GM18858 (cell line): ENCODE measurements around the gene CEP250.
"Not testable (repeated sequence)": the region's sequence is repeated elsewhere in the genome, so short reads cannot be mapped to it uniquely, and the experiment has no call there.

Source experiments
- ATAC-seq: cut with Tn5 transposase; IDR thresholded peaks from one replicate; pipeline ENCODE4 v1.9.1; 2021; ENCODE audit not compliant: unreplicated experiment

The CEP250 gene

DNA sequence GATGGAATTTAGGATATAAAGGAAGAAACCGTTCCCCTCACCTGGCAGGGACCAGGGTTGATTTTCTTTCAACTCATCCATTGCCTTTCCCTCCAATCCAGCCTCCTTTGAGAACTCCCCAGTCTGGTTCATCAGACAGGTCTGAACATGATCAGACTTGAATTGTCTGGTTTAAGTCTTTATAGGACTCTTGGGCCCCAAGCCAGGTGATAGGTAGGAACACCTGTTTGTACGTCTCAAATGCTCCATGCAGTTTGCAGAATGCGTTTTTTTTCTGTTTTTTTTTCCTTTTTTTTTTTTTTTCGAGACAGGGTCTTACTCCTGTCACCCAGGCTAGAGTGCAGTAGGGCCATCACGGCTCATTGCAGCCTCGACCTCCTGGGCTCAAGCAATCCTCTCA is 4.1 kb upstream of the CEP250 start:
- ATAC-seq = no peak

DNA sequence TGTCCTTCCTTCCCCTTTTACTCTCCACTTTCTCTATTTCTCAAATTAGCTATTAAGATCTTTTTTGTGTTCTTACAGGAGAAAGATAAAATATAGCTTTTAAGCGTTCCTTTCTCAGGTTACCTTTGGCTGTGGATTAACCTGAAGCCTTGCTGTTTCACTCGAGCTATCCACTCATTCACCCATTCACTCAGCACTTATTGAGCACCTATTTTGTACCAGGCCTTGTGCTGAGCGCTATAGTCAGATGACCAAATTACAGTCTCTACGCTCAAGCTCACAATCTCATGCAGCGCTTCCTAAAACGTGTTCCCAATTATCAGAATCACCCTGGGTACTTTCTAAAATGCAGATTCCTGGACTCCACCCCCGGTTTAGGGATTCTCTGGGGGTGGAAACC is 1.8 kb upstream of the CEP250 start:
- no peak for ATAC-seq

DNA sequence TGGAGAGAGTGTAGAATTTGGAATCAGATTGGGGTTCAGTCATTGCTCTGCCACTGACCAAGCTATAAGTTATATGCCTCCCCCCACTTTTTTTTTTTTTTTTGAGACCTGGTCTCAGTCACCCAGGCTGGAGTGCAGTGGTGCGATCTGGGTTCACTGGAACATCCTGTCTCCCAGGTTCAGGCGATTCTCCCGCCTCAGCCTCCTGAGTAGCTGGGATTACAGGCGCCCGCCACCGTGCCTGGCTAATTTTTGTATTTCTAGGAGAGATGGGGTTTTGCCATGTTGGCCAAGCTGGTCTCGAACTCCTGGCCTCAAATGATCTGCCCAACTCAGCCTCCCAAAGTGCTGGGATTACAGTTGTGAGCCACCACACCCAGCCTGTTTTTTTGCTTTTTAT is 1.3 kb downstream of the CEP250 start:
- not testable (repeated sequence) for ATAC-seq

DNA sequence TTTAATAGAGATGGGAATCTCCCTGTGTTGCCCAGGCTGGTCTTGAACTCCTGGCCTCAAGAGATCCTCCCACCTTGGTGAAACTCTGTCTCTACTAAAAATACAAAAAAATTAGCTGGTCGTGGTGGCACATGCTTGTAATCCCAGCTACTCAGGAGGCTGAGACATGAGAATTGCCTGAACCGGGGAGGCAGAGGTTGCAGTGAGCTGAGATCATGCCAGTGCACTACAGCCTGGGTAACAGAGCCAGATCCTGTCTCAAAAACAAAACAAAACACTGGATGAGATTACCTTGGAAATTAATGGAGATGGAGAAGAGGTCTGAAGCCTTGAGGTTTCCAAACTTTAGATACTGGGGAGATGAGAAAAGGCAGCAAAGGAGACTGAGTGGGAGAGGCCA is 2.1 kb downstream of the CEP250 start:
- ATAC-seq = not testable (repeated sequence)

DNA sequence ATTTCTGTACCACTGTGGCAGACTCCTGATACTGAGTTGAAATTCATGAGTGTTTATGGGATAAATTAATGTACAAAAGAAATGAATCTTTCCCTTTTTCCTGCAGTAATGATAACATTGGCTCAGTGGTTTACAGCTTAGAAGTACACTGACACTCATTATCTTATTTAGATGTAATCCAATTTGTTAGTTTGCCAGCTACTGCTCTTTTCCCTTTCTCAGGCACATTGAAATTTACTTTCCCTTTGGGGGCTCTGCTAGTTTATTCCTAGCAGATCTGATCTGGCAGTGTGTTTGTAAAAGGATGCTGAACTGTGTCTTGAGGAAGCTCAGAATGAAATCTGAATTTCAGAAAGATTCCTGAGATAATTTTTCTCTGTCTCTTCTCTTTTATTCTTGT is 3.0 kb downstream of the CEP250 start:
- no peak for ATAC-seq

DNA sequence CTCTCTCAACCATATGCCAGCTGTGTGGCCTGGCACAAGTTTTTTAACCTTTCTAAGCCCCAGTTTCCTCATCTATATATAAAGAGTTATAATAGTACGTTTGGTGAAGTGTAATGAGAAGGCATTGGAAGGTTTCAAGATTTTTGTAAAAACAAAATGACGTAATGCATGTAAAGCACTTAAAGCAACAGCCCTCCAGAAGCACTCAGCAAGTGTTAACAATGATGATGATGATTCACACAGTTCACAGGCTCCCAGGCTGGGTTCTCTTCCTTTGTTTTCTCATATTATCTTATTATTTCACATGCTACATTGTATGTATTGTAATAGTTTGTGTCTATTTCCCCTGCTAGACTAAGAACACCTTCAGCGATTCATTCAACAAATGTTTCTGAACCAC is 6.2 kb downstream of the CEP250 start:
- ATAC-seq = no peak

DNA sequence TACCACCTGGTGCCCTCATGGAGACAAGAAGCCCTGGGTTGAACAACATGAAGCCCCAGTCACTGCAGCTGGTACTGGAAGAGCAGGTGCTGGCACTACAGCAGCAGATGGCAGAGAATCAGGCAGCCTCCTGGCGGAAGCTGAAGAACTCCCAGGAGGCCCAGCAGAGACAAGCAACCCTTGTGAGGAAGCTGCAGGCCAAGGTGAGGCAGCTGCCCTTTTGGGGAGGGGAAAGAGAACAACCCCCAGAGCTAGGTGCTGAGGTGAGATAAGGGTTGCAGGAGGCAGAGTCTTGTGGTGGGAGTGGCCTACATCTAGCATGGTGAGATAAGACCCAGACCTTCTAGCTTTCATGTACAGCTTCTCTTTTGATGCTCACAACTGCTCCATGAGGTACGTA is 7.0 kb downstream of the CEP250 start:
- ATAC-seq = no peak

DNA sequence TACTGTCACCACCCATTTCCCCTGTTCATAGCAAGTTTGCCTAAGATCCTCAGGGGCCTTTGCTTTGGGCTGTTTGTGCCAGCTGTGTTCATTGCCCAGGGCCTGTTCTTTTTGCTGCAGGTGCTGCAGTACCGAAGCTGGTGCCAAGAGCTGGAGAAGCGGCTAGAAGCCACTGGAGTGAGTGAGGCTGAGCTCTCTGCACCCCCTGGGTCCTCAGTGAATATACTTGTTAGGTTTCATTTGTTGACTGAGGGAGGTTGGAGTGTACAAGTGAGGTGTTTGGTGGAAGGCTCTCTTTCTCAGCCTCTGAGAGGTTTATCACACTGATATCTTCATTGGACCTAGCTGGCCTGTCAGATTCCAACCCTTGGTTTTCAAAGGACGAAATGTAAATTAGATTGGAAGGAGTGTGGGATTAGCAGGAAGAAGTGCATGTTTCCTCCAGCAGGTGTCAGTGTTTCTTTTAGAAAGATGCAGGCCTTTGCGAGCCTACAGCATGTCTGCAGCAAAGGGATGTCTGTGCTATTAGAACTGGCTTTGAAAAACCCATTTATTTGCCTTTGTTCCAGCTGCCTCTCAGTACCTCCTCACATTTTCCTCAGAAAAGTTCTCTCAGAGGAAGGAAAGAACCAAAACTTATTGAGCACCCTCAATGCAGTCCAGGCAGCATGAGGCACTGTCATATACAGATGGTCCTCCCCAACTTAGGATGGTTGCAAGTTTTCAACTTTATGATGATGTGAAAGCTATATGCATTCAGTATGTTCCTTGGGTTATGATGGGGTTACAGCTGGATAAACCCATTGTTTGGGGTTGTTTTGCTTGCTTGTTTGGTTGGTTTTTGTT is 8.3 kb downstream of the CEP250 start:
- no peak for ATAC-seq

DNA sequence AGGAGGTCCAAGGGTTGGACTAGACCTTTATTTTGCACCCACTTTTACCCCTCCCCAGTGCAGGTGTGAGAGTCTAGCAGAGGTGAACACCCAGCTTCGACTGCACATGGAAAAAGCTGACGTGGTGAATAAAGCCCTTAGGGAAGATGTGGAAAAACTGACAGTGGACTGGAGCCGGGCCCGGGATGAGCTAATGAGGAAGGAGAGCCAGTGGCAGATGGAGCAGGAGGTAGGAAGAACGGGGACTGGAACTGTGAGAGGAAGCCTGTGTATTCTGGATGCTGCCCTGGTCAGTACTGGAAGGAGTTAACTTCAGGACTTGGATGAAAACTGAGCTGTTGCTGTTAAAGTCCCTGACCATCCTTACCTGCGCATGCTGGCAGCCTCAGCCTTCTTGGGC is 10.6 kb downstream of the CEP250 start:
- no peak for ATAC-seq

DNA sequence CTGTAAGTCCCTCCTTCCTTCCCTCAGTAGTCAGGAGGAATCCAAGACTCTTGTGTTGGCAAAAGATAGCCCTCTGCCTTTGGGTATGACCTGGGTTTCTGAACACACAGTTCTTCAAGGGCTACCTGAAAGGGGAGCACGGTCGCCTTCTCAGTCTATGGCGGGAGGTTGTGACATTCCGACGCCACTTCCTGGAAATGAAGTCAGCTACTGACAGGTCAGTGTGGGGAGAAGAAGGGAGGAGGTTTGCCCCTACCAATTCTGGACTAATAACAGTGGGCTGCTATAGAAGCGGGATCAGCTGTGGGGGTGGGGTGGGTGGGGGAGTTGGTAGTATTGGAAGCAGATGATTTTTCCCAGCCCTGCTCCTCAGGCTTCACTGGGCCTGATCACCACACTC is 11.5 kb downstream of the CEP250 start:
- no peak for ATAC-seq

DNA sequence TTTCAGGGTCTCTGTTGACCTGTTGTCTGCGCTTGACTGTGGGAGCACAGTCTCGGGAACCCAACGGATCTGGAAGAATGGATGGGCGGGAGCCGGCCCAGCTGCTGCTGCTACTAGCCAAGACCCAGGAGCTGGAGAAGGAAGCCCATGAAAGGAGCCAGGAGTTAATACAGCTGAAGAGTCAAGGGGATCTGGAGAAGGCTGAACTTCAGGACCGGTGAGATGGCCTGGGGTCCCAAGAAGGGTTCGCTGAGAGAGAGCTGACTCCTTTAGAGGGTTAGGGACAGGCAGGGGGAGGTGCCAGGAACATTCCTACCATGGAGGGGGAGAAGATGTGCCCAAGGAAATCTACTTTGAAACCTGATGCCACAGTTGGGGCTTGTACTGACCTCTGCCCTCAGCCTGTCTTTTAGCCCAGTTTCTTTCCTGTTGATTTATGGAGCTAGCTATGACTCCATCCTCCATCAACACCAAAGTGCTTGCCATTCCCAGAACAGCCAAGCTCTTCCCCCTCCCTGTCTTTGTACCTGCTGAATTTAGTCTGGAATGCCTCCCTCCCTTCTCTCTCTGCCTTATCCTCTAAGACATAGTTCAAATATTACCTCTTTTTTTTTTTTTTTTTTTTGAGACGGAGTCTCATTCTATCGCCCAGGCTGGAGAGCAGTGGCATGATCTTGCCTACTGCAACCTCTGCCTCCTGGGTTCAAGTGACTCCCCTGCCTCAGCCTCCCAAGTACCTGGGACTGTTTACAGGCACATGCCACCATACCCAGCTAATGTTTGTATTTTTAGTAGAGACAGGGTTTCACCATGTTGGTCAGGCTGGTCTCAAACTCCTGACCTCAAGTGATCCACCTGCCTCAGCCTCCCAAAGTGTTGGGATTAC is 12.2 kb downstream of the CEP250 start:
- ATAC-seq = no peak

DNA sequence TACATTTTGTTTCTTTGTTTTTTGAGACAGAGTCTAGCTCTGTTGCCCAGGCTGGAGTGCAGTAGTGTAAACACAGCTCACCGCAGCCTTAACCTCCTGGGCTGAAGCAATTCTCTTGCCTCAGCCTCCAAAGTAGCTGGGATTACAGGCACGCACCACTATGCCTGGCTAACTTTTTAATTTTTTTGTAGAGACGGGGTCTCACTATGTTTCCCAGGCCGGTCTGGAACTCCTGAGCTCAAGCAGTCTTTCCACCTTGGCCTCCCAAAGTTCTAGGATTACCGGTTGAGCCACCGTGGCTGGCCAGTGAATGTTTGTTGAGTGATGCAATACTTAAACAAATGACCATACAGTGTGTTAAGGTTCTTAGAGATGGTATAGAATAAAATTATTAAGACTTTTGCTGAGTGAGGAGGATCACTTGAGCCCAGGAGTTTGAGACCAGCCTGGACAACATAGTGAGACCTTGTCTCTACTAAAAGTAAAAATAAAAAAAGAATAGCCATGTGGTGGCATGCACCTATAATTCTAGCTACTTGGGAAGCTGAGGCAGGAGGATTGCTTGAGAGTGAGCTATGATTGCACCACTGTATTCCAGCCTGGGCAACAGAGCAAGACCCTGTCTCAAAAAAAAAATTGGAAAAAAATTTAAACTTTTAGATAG is 13.4 kb downstream of the CEP250 start:
- ATAC-seq = no peak

DNA sequence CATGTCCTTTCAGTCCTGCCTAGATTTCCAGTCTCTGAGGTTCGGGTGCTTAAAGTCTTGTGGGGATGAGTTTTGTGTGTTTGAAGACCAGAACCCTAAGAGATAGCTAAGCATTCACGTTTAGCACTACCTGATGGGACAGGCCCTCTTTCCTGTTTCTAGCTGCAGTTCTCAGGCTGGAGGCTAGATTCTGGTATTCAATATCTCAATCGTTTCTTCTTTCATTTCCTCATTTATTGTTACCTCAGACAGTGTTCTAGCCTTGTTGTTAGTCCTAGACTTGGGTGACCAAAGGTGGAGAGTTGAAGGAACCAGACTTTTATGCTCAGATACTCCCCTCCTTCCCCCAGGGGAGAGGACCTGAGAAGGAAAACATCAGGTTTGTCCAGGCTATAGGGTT is 16.8 kb downstream of the CEP250 start:
- no peak for ATAC-seq

DNA sequence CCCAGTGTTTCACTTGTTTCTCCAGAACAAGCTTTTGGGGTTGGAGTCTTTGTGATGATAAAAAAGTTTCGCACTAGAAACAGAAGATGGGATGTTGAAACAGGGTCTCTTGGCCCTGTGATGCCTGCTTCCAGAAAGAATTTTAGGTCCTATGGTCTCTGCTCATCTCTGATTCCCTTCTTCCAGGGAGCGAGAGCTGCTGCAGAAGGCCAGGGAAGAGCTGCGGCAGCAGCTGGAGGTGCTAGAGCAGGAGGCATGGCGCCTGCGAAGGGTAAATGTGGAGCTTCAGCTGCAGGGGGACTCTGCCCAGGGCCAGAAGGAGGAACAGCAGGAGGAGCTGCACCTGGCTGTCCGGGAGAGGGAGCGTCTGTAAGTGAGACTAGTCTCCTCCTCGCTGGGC is 18.3 kb downstream of the CEP250 start:
- ATAC-seq = no peak

DNA sequence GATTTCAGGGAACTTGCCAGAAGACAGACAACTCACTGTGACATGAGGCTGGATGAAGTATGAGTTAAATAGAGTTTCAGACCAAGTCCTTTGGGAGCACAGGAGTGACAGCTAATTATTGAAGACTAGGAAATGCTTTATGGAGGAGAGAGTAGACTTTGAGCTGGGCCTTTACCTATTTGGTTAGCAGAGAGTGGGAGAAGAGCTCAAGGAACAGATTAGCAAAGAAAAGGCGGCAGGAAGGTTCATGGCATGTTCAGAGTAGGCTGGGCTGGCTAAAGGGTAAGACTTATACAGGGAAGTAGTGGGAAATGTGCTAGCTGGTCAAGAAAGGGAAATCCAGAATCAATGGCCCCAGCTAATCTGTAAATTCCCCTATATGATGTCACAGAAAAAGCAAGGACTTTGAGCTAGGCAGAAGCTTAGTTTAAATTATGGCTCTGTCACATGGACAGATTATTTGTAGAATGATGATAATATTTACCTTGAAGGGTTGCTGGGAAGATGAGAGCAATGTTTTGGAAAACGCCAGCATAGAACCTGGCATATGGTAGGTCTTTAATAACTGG is 19.0 kb downstream of the CEP250 start:
- no peak for ATAC-seq

DNA sequence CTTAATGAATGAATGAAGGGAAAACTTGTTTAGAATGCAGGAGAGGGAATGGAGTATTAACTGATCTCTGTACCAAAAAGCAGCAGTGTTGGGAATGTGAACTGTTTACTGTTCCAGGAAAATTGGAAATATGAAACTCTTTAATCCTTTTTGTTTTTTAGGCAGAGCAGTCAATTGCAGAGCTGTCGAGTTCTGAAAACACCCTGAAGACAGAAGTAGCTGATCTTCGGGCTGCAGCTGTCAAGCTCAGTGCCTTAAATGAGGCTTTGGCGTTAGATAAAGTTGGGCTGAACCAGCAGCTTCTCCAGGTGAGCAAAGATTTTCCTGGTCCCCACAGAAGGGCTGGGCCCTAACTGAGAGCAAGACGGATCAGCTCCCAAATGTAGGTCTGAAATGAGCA is 20.9 kb downstream of the CEP250 start:
- no peak for ATAC-seq

DNA sequence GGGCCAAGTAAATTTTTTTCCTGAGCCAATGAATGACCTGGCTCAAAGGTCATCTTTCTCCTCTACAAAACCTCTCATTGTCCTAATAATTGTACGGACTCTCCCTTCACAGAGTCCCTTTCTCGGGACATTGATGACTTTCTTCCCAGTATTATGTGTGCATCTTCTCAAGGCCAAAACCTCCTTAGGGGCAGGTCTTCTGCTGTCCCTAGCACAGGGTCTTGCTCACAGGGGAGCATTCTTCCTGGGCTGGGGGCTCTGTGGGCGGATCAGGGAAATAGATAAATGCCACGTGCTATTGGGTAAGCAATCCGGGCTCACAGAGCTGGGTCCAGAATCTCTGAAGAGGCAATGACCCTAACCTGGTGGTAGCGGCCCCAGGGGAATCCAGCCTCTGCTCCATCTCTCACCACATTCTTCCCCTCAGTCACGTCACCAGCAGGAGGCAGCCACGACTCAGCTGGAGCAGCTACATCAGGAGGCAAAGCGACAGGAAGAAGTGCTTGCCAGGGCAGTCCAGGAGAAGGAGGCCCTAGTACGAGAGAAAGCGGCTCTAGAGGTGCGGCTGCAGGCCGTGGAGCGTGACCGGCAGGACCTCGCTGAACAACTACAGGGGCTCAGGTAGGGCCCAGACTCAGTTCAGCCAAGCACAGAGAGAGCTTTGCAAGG is 23.5 kb downstream of the CEP250 start:
- ATAC-seq = no peak

DNA sequence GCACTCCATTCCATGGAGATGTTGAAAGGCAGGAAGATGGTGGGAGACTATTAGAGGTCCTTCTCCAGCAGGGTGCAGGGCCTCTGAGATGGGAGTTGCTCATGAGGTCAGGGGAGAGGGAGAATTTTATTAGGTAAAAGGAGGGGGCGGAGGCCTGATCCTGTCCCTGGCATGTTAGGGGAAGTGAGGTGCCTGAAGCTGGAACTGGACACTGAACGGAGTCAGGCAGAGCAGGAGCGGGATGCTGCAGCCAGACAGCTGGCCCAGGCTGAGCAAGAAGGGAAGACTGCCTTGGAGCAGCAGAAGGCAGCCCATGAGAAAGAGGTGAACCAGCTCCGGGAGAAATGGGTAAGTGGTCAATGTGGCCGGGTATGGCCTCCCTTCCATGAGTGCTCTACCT is 24.4 kb downstream of the CEP250 start:
- ATAC-seq = no peak

DNA sequence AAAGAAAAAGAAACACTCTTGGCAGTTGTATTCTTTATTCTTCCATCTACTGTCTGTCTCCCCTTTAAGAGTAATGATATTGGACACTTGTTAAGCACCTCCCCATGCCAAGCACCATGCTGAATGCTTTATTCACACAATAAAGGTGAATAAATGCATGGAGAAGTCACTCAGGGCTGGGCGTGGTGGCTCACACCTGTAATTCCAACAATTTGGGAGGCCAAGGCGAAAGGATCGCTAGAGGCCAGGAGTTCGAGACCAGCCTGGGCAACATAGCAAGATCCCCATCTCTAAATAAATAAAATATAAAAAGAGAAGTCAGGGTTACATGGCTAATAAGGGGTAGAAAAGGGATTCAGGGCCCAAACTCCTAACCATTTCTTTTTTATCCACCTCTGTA is 32.1 kb downstream of the CEP250 start:
- no peak for ATAC-seq

DNA sequence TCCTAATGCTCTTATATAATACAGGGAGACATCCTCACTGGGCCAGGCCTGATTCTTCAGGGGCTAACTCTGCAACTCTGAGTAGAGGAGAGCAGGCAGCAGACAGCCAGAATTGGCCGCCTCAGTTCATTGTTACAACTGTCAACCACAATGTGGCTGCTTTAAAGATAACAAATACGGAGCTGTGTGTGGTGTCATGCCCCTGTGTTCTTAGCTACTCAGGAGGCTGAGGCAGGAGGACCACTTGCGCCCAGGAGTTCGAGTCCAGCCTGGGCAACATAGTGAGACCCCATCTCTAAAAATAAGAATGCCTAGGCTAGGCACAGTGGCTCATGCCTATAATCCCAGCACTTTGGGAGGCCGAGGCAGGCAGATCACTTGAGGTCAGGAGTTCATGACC is 34.3 kb downstream of the CEP250 start:
- no peak for ATAC-seq

DNA sequence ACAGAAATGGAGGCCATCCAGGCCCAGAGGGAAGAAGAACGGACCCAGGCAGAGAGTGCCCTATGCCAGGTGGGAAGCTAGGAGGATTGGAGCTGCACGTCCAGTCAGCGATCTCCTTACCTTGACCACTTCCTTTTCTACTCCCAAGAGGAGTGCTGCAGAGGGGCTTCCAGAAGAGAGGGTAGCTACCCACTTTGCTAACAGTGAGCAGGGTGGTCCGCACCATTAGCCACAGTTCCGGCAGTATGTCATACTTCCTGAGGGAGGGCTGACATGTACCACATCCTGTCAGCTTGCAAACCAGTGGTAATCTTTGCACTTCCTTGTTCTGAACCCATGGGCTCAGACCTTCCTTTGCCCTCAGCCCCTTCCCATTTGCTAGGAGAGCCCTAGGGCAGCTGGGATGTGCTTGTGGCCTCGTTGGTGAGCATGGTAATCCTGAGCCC is 35.4 kb downstream of the CEP250 start:
- ATAC-seq = peak; percentile 84
